ENCODE results near the gene IMPG2. TPM values are rescaled to one million over a fixed set of nuclear protein-coding genes. Genes with fewer than 3 reads are reported as not detected.

The IMPG2 gene
- total RNA-seq, 1 donor = 0.36 TPM

GRCh38 chr3:101235048-101235447 lies 85.3 kb downstream of the IMPG2 start:
- no peaks in the 10 kb centered on the region for H3K4me1 ChIP-seq (ENCODE audit: insufficient read depth, low read length)
- H3K79me2 ChIP-seq (ENCODE audit: insufficient read depth, low read length) = no peaks in the 10 kb centered on the region
- no peak overlapping the region for H3K4me3 ChIP-seq (ENCODE audit: insufficient read depth, low read length)
- no peaks in the 10 kb centered on the region for H4K20me1 ChIP-seq (ENCODE audit: insufficient read depth, low read length)
- no peak for TF ChIP-seq CTCF (IDR thresholded peaks at IDR 0.05; ENCODE audit: extremely low read depth, low read depth, low read length)
- no peaks in the 10 kb centered on the region for H3K36me3 ChIP-seq (ENCODE audit: insufficient read depth, low read length)
- no peak for DNase-seq (ENCODE audit: insufficient read length, low spot score, missing footprints)
- H3K27ac ChIP-seq (ENCODE audit: low read depth, low read length) = no peak overlapping the region
- H2AFZ ChIP-seq (ENCODE audit: low read length) = no peak overlapping the region
- no peaks in the 10 kb centered on the region for H3K9me3 ChIP-seq (ENCODE audit: low read depth, low read length)
- no peaks in the 10 kb centered on the region for H3K27me3 ChIP-seq (ENCODE audit: insufficient read depth, low read length)
- no peak overlapping the region for H3K4me2 ChIP-seq (ENCODE audit: insufficient read depth, low read length)

- no peaks in the 10 kb centered on the region for H4K20me1 ChIP-seq (ENCODE audit: insufficient read depth, low read length)
- H3K4me1 ChIP-seq (ENCODE audit: insufficient read depth, low read length) = no peaks in the 10 kb centered on the region
- H3K4me3 ChIP-seq (ENCODE audit: insufficient read depth, low read length) = no peak overlapping the region
- no peak overlapping the region for H2AFZ ChIP-seq (ENCODE audit: low read length)
- no peaks in the 10 kb centered on the region for H3K9me3 ChIP-seq (ENCODE audit: low read depth, low read length)
- H3K79me2 ChIP-seq (ENCODE audit: insufficient read depth, low read length) = no peaks in the 10 kb centered on the region
- no peak overlapping the region for H3K27ac ChIP-seq (ENCODE audit: low read depth, low read length)
- no peak overlapping the region for H3K4me2 ChIP-seq (ENCODE audit: insufficient read depth, low read length)
- no peaks in the 10 kb centered on the region for H3K27me3 ChIP-seq (ENCODE audit: insufficient read depth, low read length)
- H3K36me3 ChIP-seq (ENCODE audit: insufficient read depth, low read length) = no peaks in the 10 kb centered on the region
- TF ChIP-seq CTCF (IDR thresholded peaks at IDR 0.05; ENCODE audit: extremely low read depth, low read depth, low read length) = no peak
- DNase-seq (ENCODE audit: insufficient read length, low spot score, missing footprints) = peak; percentile 66
These were observed 89.8 kb downstream of the IMPG2 start for GRCh38 chr3:101230618-101231017.

- TF ChIP-seq CTCF (IDR thresholded peaks at IDR 0.05; ENCODE audit: extremely low read depth, low read depth, low read length) = peak; percentile 44
These were observed 90.7 kb downstream of the IMPG2 start for GRCh38 chr3:101229681-101230080.

GRCh38 chr3:101228441-101228840 lies 91.9 kb downstream of the IMPG2 start:
- no peaks in the 10 kb centered on the region for H3K27me3 ChIP-seq (ENCODE audit: insufficient read depth, low read length)
- TF ChIP-seq CTCF (IDR thresholded peaks at IDR 0.05; ENCODE audit: extremely low read depth, low read depth, low read length) = no peak
- H2AFZ ChIP-seq (ENCODE audit: low read length) = no peak overlapping the region
- no peaks in the 10 kb centered on the region for H3K79me2 ChIP-seq (ENCODE audit: insufficient read depth, low read length)
- H3K9me3 ChIP-seq (ENCODE audit: low read depth, low read length) = no peaks in the 10 kb centered on the region
- no peak overlapping the region for H3K4me2 ChIP-seq (ENCODE audit: insufficient read depth, low read length)
- H3K27ac ChIP-seq (ENCODE audit: low read depth, low read length) = no peak overlapping the region
- H3K4me3 ChIP-seq (ENCODE audit: insufficient read depth, low read length) = no peak overlapping the region
- H3K4me1 ChIP-seq (ENCODE audit: insufficient read depth, low read length) = no peaks in the 10 kb centered on the region
- DNase-seq (ENCODE audit: insufficient read length, low spot score, missing footprints) = no peak
- H4K20me1 ChIP-seq (ENCODE audit: insufficient read depth, low read length) = no peaks in the 10 kb centered on the region
- H3K36me3 ChIP-seq (ENCODE audit: insufficient read depth, low read length) = no peaks in the 10 kb centered on the region

More at GRCh38 chr3:101229681-101230080, 90.7 kb downstream of the IMPG2 start:
- no peak for DNase-seq (ENCODE audit: insufficient read length, low spot score, missing footprints)
- Histone ChIP-seq H2AFZ (ENCODE audit: low read length) (no peak overlapping the region), H4K20me1 (ENCODE audit: insufficient read depth, low read length) (no peaks in the 10 kb centered on the region), H3K36me3 (ENCODE audit: insufficient read depth, low read length) (no peaks in the 10 kb centered on the region), H3K27ac (ENCODE audit: low read depth, low read length) (no peak overlapping the region), H3K79me2 (ENCODE audit: insufficient read depth, low read length) (no peaks in the 10 kb centered on the region), H3K27me3 (ENCODE audit: insufficient read depth, low read length) (no peaks in the 10 kb centered on the region), H3K9me3 (ENCODE audit: low read depth, low read length) (no peaks in the 10 kb centered on the region), H3K4me1 (ENCODE audit: insufficient read depth, low read length) (no peaks in the 10 kb centered on the region), H3K4me3 (ENCODE audit: insufficient read depth, low read length) (no peak overlapping the region), H3K4me2 (ENCODE audit: insufficient read depth, low read length) (no peak overlapping the region)
